K562 (cell line): ENCODE data around the gene SORT1. TPM values are rescaled to one million over a fixed set of nuclear protein-coding genes. Genes with fewer than 3 reads are reported as not detected.
A peak's percentile ranks its signal among the peaks of the same experiment; 100 is the strongest.

Experiments
- BCL6 ChIP-seq: fragments of 250-450 bp; sonication (Bioruptor Pico); IDR thresholded peaks from 2 replicates; pipeline ENCODE4 v1.4.0; 2020
- C11orf30 ChIP-seq: fragments of 450-650 bp; IDR thresholded peaks from 2 replicates; pipeline ENCODE4 v1.6.1; 2016; ENCODE audit warnings: low read depth, mild to moderate bottlenecking
- CBFA2T2 ChIP-seq: fragments of 450-650 bp; conservative IDR thresholded peaks from 2 replicates; pipeline ENCODE4 v1.6.1; 2017; ENCODE audit warnings: mild to moderate bottlenecking
- CC2D1A ChIP-seq: fragments of 450-650 bp; IDR thresholded peaks from 2 replicates; pipeline ENCODE4 v1.6.1; 2017; ENCODE audit warnings: mild to moderate bottlenecking
- ELK1 ChIP-seq: sonication (generic); formaldehyde crosslinking; IDR thresholded peaks from 2 replicates; pipeline ENCODE4 v1.8.1; 2022; ENCODE audit warnings: missing genetic modification reagents
- NR0B1 ChIP-seq: fragments of 450-650 bp; IDR thresholded peaks from one replicate; pipeline ENCODE4 v1.6.1; 2018; ENCODE audit warnings: mild to moderate bottlenecking, moderate library complexity; ENCODE audit not compliant: partially characterized antibody
- POLR2AphosphoS5 ChIP-seq: IDR thresholded peaks from 2 replicates; pipeline ENCODE4 v1.6.1; 2011; ENCODE audit warnings: mild to moderate bottlenecking, low read depth, low read length, moderate library complexity; ENCODE audit not compliant: control insufficient read depth, insufficient read depth
- RAD21 ChIP-seq, 2 experiments: fragments of 250-450 bp in 1 of 2; fragments of 450-650 bp in 1 of 2; sonication (Bioruptor Pico) in 1 of 2; formaldehyde crosslinking in 1 of 2; IDR thresholded peaks in 1 of 2; conservative IDR thresholded peaks in 1 of 2; 2 replicates each; pipeline versions ENCODE4 v1.4.0 to v1.8.0; 2020 to 2022; ENCODE audit warnings: mild to moderate bottlenecking in 2 of 2, moderate library complexity in 1 of 2
- RNF219 ChIP-seq: fragments of 250-450 bp; sonication (Bioruptor Pico); IDR thresholded peaks from 2 replicates; pipeline ENCODE4 v1.5.0; 2022; ENCODE audit warnings: mild to moderate bottlenecking
- SMAD1 ChIP-seq: fragments of 150-350 bp; IDR thresholded peaks from 2 replicates; pipeline ENCODE4 v1.6.1; 2014; ENCODE audit warnings: low read length, low read depth; ENCODE audit not compliant: partially characterized antibody
- TAF7 ChIP-seq: fragments of 450-650 bp; IDR thresholded peaks from 2 replicates; pipeline ENCODE4 v1.6.1; 2016; ENCODE audit warnings: missing genetic modification characterization, missing compliant biosample characterization
- TEAD4 ChIP-seq, 2 experiments: sonication (generic) in 1 of 2; formaldehyde crosslinking in 1 of 2; IDR thresholded peaks; 2 replicates each; pipeline versions ENCODE4 v1.6.1 to v1.8.0; 2012 to 2022; ENCODE audit warnings: borderline replicate concordance in 1 of 2, inconsistent platforms in 1 of 2, low read length in 1 of 2, mild to moderate bottlenecking in 1 of 2, missing genetic modification reagents in 1 of 2
- WHSC1 ChIP-seq: IDR thresholded peaks from one replicate; pipeline ENCODE4 v1.6.1; 2012; ENCODE audit warnings: low read length, control low read depth, inconsistent platforms
- XRCC4 ChIP-seq: IDR thresholded peaks from one replicate; pipeline ENCODE4 v1.6.1; 2011; ENCODE audit not compliant: insufficient read depth, insufficient read length; ENCODE audit errors: extremely low read depth
- ZBTB49 ChIP-seq: sonication (generic); formaldehyde crosslinking; IDR thresholded peaks from 2 replicates; pipeline ENCODE4 v1.8.0; 2022; ENCODE audit warnings: missing genetic modification reagents, mild to moderate bottlenecking, borderline replicate concordance
- ZEB2 ChIP-seq: fragments of 450-650 bp; IDR thresholded peaks from 2 replicates; pipeline ENCODE4 v1.6.1; 2016
- ZNF133 ChIP-seq: fragments of 250-450 bp; sonication (Bioruptor Pico); IDR thresholded peaks from 2 replicates; pipeline ENCODE4 v1.4.0; 2020; ENCODE audit warnings: mild to moderate bottlenecking
- ZNF253 ChIP-seq: fragments of 250-450 bp; sonication (Bioruptor Pico); conservative IDR thresholded peaks from 2 replicates; pipeline ENCODE4 v1.6.1; 2021; ENCODE audit warnings: mild to moderate bottlenecking
- ZNF449 ChIP-seq: fragments of 250-450 bp; sonication (Bioruptor Pico); IDR thresholded peaks from 2 replicates; pipeline ENCODE4 v1.8.0; 2022; ENCODE audit warnings: moderate library complexity, mild to moderate bottlenecking, inconsistent platforms
- polyA plus RNA-seq, 8 experiments: library from polyadenylated mRNA; depleted of rRNA in 4 of 8; stranded (reverse) in 5 of 8; unstranded in 3 of 8; fragments of >200 nt; fragmentation: Nextera tagmentation in 2 of 8; fragmentation: Illumina TruSeq in 1 of 8; extraction: Ambion mirVana in 2 of 8; extraction: Trizol in 1 of 8; gene quantifications; 2 replicates each; pipeline versions ENCODE4 v1.2.1 to v1.2.3, GENCODE V29; 2011 to 2014; ENCODE audit warnings: inconsistent platforms in 1 of 8, missing spikeins in 1 of 8
- total RNA-seq, 7 experiments: library from RNA; depleted of rRNA in 6 of 7; stranded (reverse); fragments of >200 nt in 6 of 7; fragmentation: Illumina TruSeq in 2 of 7; extraction: Trizol in 2 of 7; gene quantifications; 2 replicates each; pipeline versions ENCODE4 v1.2.1 to v1.2.3, GENCODE V29; 2011 to 2021; ENCODE audit warnings: low replicate concordance in 1 of 7

The SORT1 gene
- total and polyA plus RNA-seq, 9 of the 15 experiments (the other 6 are each of a cell fraction or from before 2014, with no cell fraction given) = 27.4 to 112 (median 65.0) TPM

- no peak for TF ChIP-seq RNF219 (CRISPR knock-in tag)
- peak; percentile 35; the same call in 1 of the 2 replicates for TF ChIP-seq C11orf30
- TF ChIP-seq SMAD1 = no peak
- no peak for TF ChIP-seq NR0B1
- TF ChIP-seq TEAD4 (IDR thresholded peaks at IDR 0.05; ENCODE audit: low read length) = peak; percentile 29; the same call in 1 of the 2 replicates
- no peak for TF ChIP-seq TEAD4 (CRISPR knock-in tag; IDR thresholded peaks at IDR 0.05; ENCODE audit: borderline replicate concordance)
- peak; percentile 90; the same call in 1 of the 2 replicates for TF ChIP-seq POLR2AphosphoS5
- TF ChIP-seq ZEB2 = peak; percentile 78
- no peak for TF ChIP-seq BCL6
- peak; percentile 74 for TF ChIP-seq TAF7
- no peak for TF ChIP-seq CBFA2T2
- TF ChIP-seq ZNF133 (CRISPR knock-in tag) = no peak
- peak; percentile 47 to 59; a peak in 3 of 4 replicates for TF ChIP-seq RAD21 (CRISPR knock-in tag; conservative IDR thresholded peaks at IDR 0.05 in 1 of 2, IDR thresholded peaks at IDR 0.05 in 1 of 2)
- no peak for TF ChIP-seq ZNF253 (CRISPR knock-in tag)
- peak; percentile 71 for TF ChIP-seq CC2D1A
- no peak for TF ChIP-seq ELK1 (CRISPR knock-in tag)
- no peak for TF ChIP-seq XRCC4
- no peak for TF ChIP-seq WHSC1
- TF ChIP-seq ZBTB49 (CRISPR knock-in tag) = 0 out of 2 replicates have a peak, but pooled peaks have one; percentile 2
- no peak for TF ChIP-seq ZNF449 (CRISPR knock-in tag)
Observed at GRCh38 chr1:109282952-109283747, 114.6 kb downstream of the SORT1 start, which contains the start of gene PSRC1 (continued).
